CD4-positive, CD25-positive, alpha-beta regulatory T cell (primary cell): Measurements from ENCODE around the gene NUAK1. TPM values are rescaled to one million over a fixed set of nuclear protein-coding genes. Genes with fewer than 3 reads are reported as not detected.

Experiments
- ATAC-seq, 2 donors: fragments of 150-1000 bp; cut with Tn5 transposase; one replicate each; pipeline ENCODE4 v1.10.0; 2021; ENCODE audit warnings: low read depth in 2 of 2, moderate number of reproducible peaks in 2 of 2, moderate library complexity in 1 of 2
- DNase-seq, 3 donors: peaks; one replicate each; pipeline versions ENCODE4 v3.0.0 to v3.0.0-alpha.2; 2012 to 2022; ENCODE audit warnings: mixed read lengths in 1 of 3
- H3K27ac ChIP-seq: one replicate; pipeline ENCODE4 v1.7.0; 2013; ENCODE audit warnings: mild to moderate bottlenecking, low read length; ENCODE audit not compliant: insufficient read depth, poor library complexity, severe bottlenecking
- H3K27me3 ChIP-seq: one replicate; pipeline ENCODE4 v1.7.0; 2013; ENCODE audit warnings: low read length; ENCODE audit not compliant: control insufficient read depth, insufficient read depth
- H3K36me3 ChIP-seq: one replicate; pipeline ENCODE4 v1.7.0; 2013; ENCODE audit warnings: mild to moderate bottlenecking, low read length, moderate library complexity; ENCODE audit not compliant: control insufficient read depth, insufficient read depth
- H3K4me1 ChIP-seq: 2 replicates; pipeline ENCODE4 v1.7.0; 2013; ENCODE audit warnings: mild to moderate bottlenecking, low read length; ENCODE audit not compliant: insufficient read depth, control insufficient read depth, poor library complexity, severe bottlenecking
- H3K4me3 ChIP-seq: one replicate; pipeline ENCODE4 v1.7.0; 2013; ENCODE audit warnings: low read depth, mild to moderate bottlenecking, low read length, moderate library complexity
- H3K9me3 ChIP-seq, 2 experiments: 1 replicate in 1 of 2; 2 replicates in 1 of 2; pipeline ENCODE4 v1.7.0; 2013; ENCODE audit warnings: low read length in 2 of 2, mild to moderate bottlenecking in 1 of 2, moderate library complexity in 1 of 2; ENCODE audit not compliant: control insufficient read depth in 2 of 2
- H3K27ac Mint-ChIP-seq, 3 donors: one replicate each; pipeline ENCODE4 v1.8.0; 2020 to 2022; ENCODE audit warnings: mild to moderate bottlenecking in 3 of 3, mixed read lengths in 3 of 3, moderate library complexity in 2 of 3
- H3K27me3 Mint-ChIP-seq: one replicate; pipeline ENCODE4 v1.8.0; 2022; ENCODE audit warnings: mild to moderate bottlenecking, mixed read lengths
- H3K36me3 Mint-ChIP-seq: one replicate; pipeline ENCODE4 v1.8.0; 2020; ENCODE audit warnings: mixed read lengths
- H3K4me1 Mint-ChIP-seq, 4 donors: one replicate each; pipeline ENCODE4 v1.8.0; 2020 to 2022; ENCODE audit warnings: mixed read lengths in 4 of 4, mild to moderate bottlenecking in 1 of 4
- H3K4me3 Mint-ChIP-seq, 4 donors: one replicate each; pipeline ENCODE4 v1.8.0; 2020 to 2022; ENCODE audit warnings: mild to moderate bottlenecking in 4 of 4, mixed read lengths in 4 of 4, moderate library complexity in 3 of 4
- H3K9me3 Mint-ChIP-seq, 7 donors: one replicate each; pipeline ENCODE4 v1.8.0; 2020 to 2022; ENCODE audit warnings: mixed read lengths in 7 of 7, mild to moderate bottlenecking in 3 of 7, moderate library complexity in 2 of 7
- polyA plus RNA-seq, 4 donors: library from polyadenylated mRNA; unstranded; fragments of 300-500 nt; fragmentation: Illumina TruSeq; gene quantifications; one replicate each; pipeline ENCODE4 v1.2.3, GENCODE V29; 2021
- total RNA-seq: library from RNA; stranded (reverse); gene quantifications from one replicate; pipeline ENCODE4 v1.2.3, GENCODE V29; 2022

Gene NUAK1
- total and polyA plus RNA-seq, 5 donors from 2014 or later, result not detected

GRCh38 chr12:106081606-106082005, 57.1 kb downstream of the NUAK1 start:
- no peaks in the 10 kb centered on the region for H3K27me3 ChIP-seq
- DNase-seq (no peak), ATAC-seq (no peak)
- Mint-ChIP-seq H3K4me1 (no peaks in the 10 kb centered on the region), H3K36me3 (no peaks in the 10 kb centered on the region), H3K9me3 (peaks cover 0 to 1% (median 0%) of the 10 kb centered on the region in 7 donors), H3K27ac (no peak overlapping the region), H3K27me3 (peaks cover 17% of the 10 kb centered on the region), H3K4me3 (no peak overlapping the region)
- no peak overlapping the region for H3K27ac ChIP-seq
- no peaks in the 10 kb centered on the region for H3K36me3 ChIP-seq
- H3K4me3 ChIP-seq, result no peak overlapping the region
- no peaks in the 10 kb centered on the region for H3K4me1 ChIP-seq
- H3K9me3 ChIP-seq, result no peaks in the 10 kb centered on the region

- Mint-ChIP-seq H3K9me3 (peaks cover 0 to 1% (median 0%) of the 10 kb centered on the region in 7 donors), H3K27ac (no peak overlapping the region), H3K36me3 (no peaks in the 10 kb centered on the region), H3K4me3 (no peak overlapping the region), H3K27me3 (peaks cover 17% of the 10 kb centered on the region), H3K4me1 (no peaks in the 10 kb centered on the region)
- no peaks in the 10 kb centered on the region for H3K4me1 ChIP-seq
- H3K36me3 ChIP-seq, result no peaks in the 10 kb centered on the region
- no peak for DNase-seq
- no peak for ATAC-seq
- no peaks in the 10 kb centered on the region for H3K27me3 ChIP-seq
- no peak overlapping the region for H3K27ac ChIP-seq
- no peak overlapping the region for H3K4me3 ChIP-seq
- no peaks in the 10 kb centered on the region for H3K9me3 ChIP-seq
Measured at GRCh38 chr12:106080791-106081170, 58.0 kb downstream of the NUAK1 start.

- Mint-ChIP-seq H3K9me3 (peaks cover 0 to 1% (median 0%) of the 10 kb centered on the region in 7 donors), H3K27me3 (peaks cover 17% of the 10 kb centered on the region), H3K36me3 (no peaks in the 10 kb centered on the region), H3K4me1 (no peaks in the 10 kb centered on the region), H3K4me3 (no peak overlapping the region), H3K27ac (peak overlapping the region in 1 of 3 donors; percentile 38)
- no peak for ATAC-seq
- Histone ChIP-seq H3K4me1 (no peaks in the 10 kb centered on the region), H3K27me3 (no peaks in the 10 kb centered on the region), H3K27ac (no peak overlapping the region), H3K4me3 (no peak overlapping the region), H3K36me3 (no peaks in the 10 kb centered on the region), H3K9me3 (no peaks in the 10 kb centered on the region)
- DNase-seq, result no peak
Measured at GRCh38 chr12:106080041-106080790, 58.5 kb downstream of the NUAK1 start.

- DNase-seq (no peak), ATAC-seq (no peak)
- Histone ChIP-seq H3K4me1 (no peaks in the 10 kb centered on the region), H3K27ac (no peak overlapping the region), H3K4me3 (no peak overlapping the region), H3K9me3 (no peaks in the 10 kb centered on the region), H3K27me3 (peaks cover 3% of the 10 kb centered on the region), H3K36me3 (no peaks in the 10 kb centered on the region)
- Mint-ChIP-seq H3K27me3 (peaks cover 17% of the 10 kb centered on the region), H3K9me3 (peaks cover 0 to 1% (median 0%) of the 10 kb centered on the region in 7 donors), H3K36me3 (no peaks in the 10 kb centered on the region), H3K27ac (no peak overlapping the region), H3K4me1 (no peaks in the 10 kb centered on the region), H3K4me3 (no peak overlapping the region)
Measured at GRCh38 chr12:106079148-106079738, 59.5 kb downstream of the NUAK1 start.

GRCh38 chr12:106078358-106079010, 60.3 kb downstream of the NUAK1 start:
- Mint-ChIP-seq H3K4me3 (no peak overlapping the region), H3K9me3 (peaks cover 0 to 1% (median 0%) of the 10 kb centered on the region in 7 donors), H3K36me3 (no peaks in the 10 kb centered on the region), H3K27ac (no peak overlapping the region), H3K27me3 (peaks cover 17% of the 10 kb centered on the region), H3K4me1 (no peaks in the 10 kb centered on the region)
- Histone ChIP-seq H3K4me3 (no peak overlapping the region), H3K27me3 (peaks cover 3% of the 10 kb centered on the region), H3K36me3 (no peaks in the 10 kb centered on the region), H3K4me1 (no peaks in the 10 kb centered on the region), H3K9me3 (no peaks in the 10 kb centered on the region), H3K27ac (no peak overlapping the region)
- ATAC-seq, result no peak
- DNase-seq, result no peak

- Histone ChIP-seq H3K4me3 (no peak overlapping the region), H3K27ac (no peak overlapping the region), H3K9me3 (no peaks in the 10 kb centered on the region), H3K27me3 (peaks cover 3% of the 10 kb centered on the region), H3K4me1 (no peaks in the 10 kb centered on the region), H3K36me3 (no peaks in the 10 kb centered on the region)
- Mint-ChIP-seq H3K4me3 (no peak overlapping the region), H3K27ac (no peak overlapping the region), H3K27me3 (peaks cover 9% of the 10 kb centered on the region), H3K4me1 (no peaks in the 10 kb centered on the region), H3K9me3 (no peaks in the 10 kb centered on the region), H3K36me3 (no peaks in the 10 kb centered on the region)
- DNase-seq (no peak), ATAC-seq (no peak)
Measured at GRCh38 chr12:106074706-106075392, 63.9 kb downstream of the NUAK1 start.

GRCh38 chr12:106074361-106074705, 64.4 kb downstream of the NUAK1 start:
- Mint-ChIP-seq H3K4me1 (no peaks in the 10 kb centered on the region), H3K36me3 (no peaks in the 10 kb centered on the region), H3K4me3 (no peak overlapping the region), H3K27ac (peak overlapping the region in 1 of 3 donors; percentile 44), H3K27me3 (peaks cover 8% of the 10 kb centered on the region), H3K9me3 (no peaks in the 10 kb centered on the region)
- ATAC-seq, result no peak
- Histone ChIP-seq H3K36me3 (no peaks in the 10 kb centered on the region), H3K9me3 (no peaks in the 10 kb centered on the region), H3K27ac (no peak overlapping the region), H3K4me1 (no peaks in the 10 kb centered on the region), H3K27me3 (peaks cover 3% of the 10 kb centered on the region), H3K4me3 (no peak overlapping the region)
- no peak for DNase-seq
